Progenitor cell of endocrine pancreas (in vitro differentiated cells): ENCODE results near the gene FAF2. TPM values are rescaled to one million over a fixed set of nuclear protein-coding genes. Genes with fewer than 3 reads are reported as not detected.

Source experiments
- DNase-seq: peaks from one replicate; pipeline ENCODE4 v3.0.0; 2021; ENCODE audit warnings: low spot score; ENCODE audit not compliant: unreplicated experiment
- H3K27ac Mint-ChIP-seq: 2 replicates; pipeline ENCODE4 v1.8.0; 2021; ENCODE audit warnings: mild to moderate bottlenecking, moderate library complexity, mixed read lengths
- H3K27me3 Mint-ChIP-seq: 2 replicates; pipeline ENCODE4 v1.8.0; 2021; ENCODE audit warnings: mixed read lengths
- H3K36me3 Mint-ChIP-seq: 2 replicates; pipeline ENCODE4 v1.8.0; 2022; ENCODE audit warnings: mixed read lengths; ENCODE audit not compliant: insufficient read depth
- H3K4me1 Mint-ChIP-seq: 2 replicates; pipeline ENCODE4 v1.8.0; 2021; ENCODE audit warnings: low read depth, mixed read lengths
- H3K4me3 Mint-ChIP-seq: 2 replicates; pipeline ENCODE4 v1.8.0; 2021; ENCODE audit warnings: low read depth, mild to moderate bottlenecking, moderate library complexity, mixed read lengths
- H3K9me3 Mint-ChIP-seq: 2 replicates; pipeline ENCODE4 v1.8.0; 2021; ENCODE audit warnings: low read depth, mixed read lengths
- long read RNA-seq: library from polyadenylated mRNA; unstranded; transcript quantifications from one replicate; pipeline ENCODE4 v2.0.0, GENCODE V29; 2020
- total RNA-seq: library from RNA; stranded (reverse); gene quantifications from 2 replicates; pipeline ENCODE4 v1.2.1, GENCODE V29; 2021
- TF ChIP-seq, protein P1 (sequence below): fragments of 200-600 bp; sonication (generic); IDR thresholded peaks from one replicate; pipeline ENCODE4 v1.5.0; 2021; ENCODE audit warnings: antibody characterized with exemption, mild to moderate bottlenecking; ENCODE audit not compliant: unreplicated experiment

FAF2 gene, protein sequence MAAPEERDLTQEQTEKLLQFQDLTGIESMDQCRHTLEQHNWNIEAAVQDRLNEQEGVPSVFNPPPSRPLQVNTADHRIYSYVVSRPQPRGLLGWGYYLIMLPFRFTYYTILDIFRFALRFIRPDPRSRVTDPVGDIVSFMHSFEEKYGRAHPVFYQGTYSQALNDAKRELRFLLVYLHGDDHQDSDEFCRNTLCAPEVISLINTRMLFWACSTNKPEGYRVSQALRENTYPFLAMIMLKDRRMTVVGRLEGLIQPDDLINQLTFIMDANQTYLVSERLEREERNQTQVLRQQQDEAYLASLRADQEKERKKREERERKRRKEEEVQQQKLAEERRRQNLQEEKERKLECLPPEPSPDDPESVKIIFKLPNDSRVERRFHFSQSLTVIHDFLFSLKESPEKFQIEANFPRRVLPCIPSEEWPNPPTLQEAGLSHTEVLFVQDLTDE
- total RNA-seq, result 53.6 and 54.6 TPM in 2 replicates
- long read RNA-seq, full-length matches to known transcripts, result 46 of 111 reads
- long read RNA-seq, partial matches to known transcripts, result 7 of 111 reads
- long read RNA-seq, other reads (novel, unspliced or antisense), result 58 of 111 reads

- Mint-ChIP-seq H3K36me3 (peaks cover 4% of the 10 kb centered on the region), H3K4me3 (peak within 1 kb of the TSS; percentile 98), H3K9me3 (no peaks in the 10 kb centered on the region), H3K27me3 (no peaks in the 10 kb centered on the region), H3K4me1 (peaks cover 21% of the 10 kb centered on the region), H3K27ac (peak within 1 kb of the TSS; percentile 98)
- DNase-seq, result peak; percentile 100
- TF ChIP-seq, protein P1, sequence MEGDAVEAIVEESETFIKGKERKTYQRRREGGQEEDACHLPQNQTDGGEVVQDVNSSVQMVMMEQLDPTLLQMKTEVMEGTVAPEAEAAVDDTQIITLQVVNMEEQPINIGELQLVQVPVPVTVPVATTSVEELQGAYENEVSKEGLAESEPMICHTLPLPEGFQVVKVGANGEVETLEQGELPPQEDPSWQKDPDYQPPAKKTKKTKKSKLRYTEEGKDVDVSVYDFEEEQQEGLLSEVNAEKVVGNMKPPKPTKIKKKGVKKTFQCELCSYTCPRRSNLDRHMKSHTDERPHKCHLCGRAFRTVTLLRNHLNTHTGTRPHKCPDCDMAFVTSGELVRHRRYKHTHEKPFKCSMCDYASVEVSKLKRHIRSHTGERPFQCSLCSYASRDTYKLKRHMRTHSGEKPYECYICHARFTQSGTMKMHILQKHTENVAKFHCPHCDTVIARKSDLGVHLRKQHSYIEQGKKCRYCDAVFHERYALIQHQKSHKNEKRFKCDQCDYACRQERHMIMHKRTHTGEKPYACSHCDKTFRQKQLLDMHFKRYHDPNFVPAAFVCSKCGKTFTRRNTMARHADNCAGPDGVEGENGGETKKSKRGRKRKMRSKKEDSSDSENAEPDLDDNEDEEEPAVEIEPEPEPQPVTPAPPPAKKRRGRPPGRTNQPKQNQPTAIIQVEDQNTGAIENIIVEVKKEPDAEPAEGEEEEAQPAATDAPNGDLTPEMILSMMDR, result peak; percentile 100
These were observed at the start of gene FAF2 for GRCh38 chr5:176447978-176448608. Gene FAF2, plus strand, starts transcription at chr5:176448385. Its CDS starts 23 bp downstream, at chr5:176448408.

DNA sequence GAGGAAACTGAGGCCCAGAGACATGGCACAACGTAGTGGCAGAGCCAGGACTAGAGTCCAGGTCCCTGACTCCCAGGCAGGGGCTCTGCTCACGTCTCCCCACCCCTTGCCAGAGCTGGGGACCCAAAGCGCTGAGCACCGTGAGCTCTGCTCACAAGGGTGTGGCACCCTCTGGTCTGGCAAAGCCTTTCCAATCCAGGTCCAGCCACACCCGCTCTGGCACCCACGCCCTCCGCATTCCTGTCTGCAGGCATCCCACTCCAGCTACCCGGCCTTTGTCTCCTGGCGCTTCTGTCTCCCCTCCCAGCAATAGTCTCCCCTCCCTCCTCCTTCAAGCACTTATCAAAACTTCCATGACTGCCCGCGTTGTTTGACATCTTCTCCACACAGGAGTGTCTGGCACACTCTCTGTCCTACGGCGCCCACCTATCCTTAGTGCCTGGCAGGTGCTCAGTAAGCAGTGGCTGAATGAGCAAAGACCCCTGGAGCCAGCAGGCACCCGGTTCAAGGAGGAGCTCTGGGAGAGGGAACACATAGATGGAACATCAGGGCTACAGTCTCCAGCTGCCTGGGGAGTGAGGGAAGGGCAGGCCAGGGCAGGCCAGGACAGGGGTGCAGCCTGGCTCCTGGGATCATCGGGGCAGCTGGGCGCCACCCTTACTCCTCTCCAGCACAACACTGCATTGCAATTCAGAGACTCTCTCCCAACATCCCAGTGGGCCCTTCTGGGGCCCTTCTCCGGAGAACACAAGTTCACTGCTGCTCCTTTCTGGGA is 47.6 kb upstream of the FAF2 start:
- Mint-ChIP-seq H3K27ac (peak overlapping the region; percentile 92), H3K36me3 (peaks cover 3% of the 10 kb centered on the region), H3K27me3 (no peaks in the 10 kb centered on the region)

DNA sequence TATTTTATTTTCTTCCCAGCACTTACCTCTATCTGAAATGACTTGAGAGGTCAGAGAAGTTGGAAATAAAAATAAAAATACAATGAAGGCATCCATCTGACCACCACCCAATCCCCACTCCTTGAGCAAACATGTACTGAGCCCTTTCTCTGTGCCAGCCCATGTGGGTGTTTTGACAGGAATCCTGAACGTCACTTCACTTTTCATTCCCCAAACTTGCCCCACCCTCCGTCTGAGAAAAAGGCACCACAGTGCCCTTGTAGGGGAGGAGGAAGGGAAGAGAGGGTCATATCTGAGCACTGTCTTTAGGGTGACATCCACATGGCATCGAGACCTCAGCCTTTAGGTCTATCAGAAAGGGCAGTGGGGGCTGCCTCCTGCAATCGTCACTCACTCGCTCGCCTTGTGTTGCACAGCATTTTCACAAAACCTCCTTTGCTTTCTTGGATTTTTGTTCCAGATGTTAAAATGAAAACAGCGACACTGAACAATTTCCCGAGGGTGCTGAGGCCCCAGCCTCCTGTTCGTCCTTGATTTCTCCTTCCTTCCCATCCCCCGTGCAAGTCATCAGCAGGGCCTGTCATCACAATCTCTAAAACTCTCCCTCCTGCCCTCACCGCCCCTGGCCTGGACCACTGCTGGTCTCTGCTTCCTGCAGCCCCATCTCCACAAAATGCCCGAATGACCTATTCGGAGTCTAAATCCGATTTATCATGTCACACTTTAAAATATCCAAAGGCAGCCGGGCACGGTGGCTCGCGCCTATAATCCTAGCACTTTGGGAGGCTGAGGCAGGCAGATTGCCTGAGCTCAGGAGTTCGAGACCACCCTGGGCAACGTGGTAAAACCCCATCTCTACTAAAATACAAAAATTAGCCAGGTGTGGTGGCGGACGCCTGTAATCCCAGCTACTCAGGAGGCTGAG is 46.6 kb upstream of the FAF2 start:
- Mint-ChIP-seq H3K36me3 (peaks cover 3% of the 10 kb centered on the region), H3K4me3 (no peak overlapping the region), H3K27ac (no peak overlapping the region), H3K27me3 (no peaks in the 10 kb centered on the region), H3K4me1 (peaks cover 5% of the 10 kb centered on the region), H3K9me3 (no peaks in the 10 kb centered on the region)
- no peak for DNase-seq
- TF ChIP-seq, protein P1, result no peak

More for the DNA sequence above, 47.6 kb upstream of the FAF2 start:
- TF ChIP-seq, protein P1, result no peak
- Mint-ChIP-seq H3K4me1 (peaks cover 4% of the 10 kb centered on the region), H3K9me3 (no peaks in the 10 kb centered on the region), H3K4me3 (no peak overlapping the region)
- DNase-seq, result no peak

DNA sequence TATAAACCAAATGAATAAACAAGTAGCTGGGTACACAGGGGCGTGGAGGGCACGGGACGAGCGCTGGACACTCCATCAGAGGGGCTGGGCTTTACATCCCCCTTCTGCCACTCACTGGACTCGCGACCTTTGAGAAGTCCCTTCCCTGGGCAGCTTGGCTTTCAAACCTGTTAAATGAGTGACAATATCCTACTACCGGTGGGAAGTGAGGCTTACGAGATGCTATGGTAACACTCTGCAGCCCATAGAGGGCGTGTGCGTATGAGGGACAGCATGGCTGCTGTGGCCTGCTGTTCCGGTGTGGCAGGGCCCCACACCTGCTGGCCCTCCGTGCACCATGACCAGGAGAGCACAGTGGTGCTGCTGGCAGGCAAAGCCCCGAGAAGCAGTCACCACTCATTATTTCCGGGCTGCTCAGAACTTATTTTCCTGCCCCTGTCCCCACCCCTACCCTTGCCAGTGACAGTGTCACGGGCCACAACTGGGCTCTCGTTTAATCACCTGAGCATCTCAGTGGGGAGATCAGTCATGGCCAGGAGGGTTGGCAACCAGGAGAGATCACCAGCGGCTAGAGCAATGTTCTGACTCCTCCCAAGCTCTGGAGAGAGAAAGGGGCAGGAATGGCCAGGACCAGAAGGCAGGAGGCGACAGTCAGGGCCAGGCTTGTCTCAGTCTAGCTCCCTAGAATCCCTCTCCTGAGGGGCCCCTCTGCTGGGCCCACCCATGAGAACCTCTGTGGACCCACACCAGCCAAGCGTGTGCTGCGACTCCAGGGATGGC is 42.3 kb upstream of the FAF2 start:
- H3K4me3 Mint-ChIP-seq, result no peak overlapping the region
- DNase-seq, result no peak
- H3K36me3 Mint-ChIP-seq, result peaks cover 2% of the 10 kb centered on the region
- no peaks in the 10 kb centered on the region for H3K27me3 Mint-ChIP-seq
- no peaks in the 10 kb centered on the region for H3K9me3 Mint-ChIP-seq
- H3K4me1 Mint-ChIP-seq, result peaks cover 2% of the 10 kb centered on the region
- peak overlapping the region; percentile 65 for H3K27ac Mint-ChIP-seq
- TF ChIP-seq, protein P1, result peak; percentile 49
